ENCODE results near the gene HLA-B.
"Not testable (repeated sequence)": the region's sequence is repeated elsewhere in the genome, so short reads cannot be mapped to it uniquely, and the experiment has no call there.

The HLA-B gene

GRCh38 chr6:31356946-31357466, at the start of gene HLA-B:
Gene HLA-B, minus strand, starts transcription at chr6:31357179. Its CDS starts 21 bp downstream, at chr6:31357158.
- DNase-seq = peak; percentile 93
- Histone ChIP-seq H3K36me3 (no peaks in the 10 kb centered on the region), H3K9me3 (ENCODE audit: severe bottlenecking) (peaks cover 10% of the 10 kb centered on the region), H3K27ac (no peak within 1 kb of the TSS), H3K27me3 (ENCODE audit: insufficient read depth, low read depth, severe bottlenecking) (peaks cover 59% of the 10 kb centered on the region), H3K4me3 (ENCODE audit: low read depth, low read length) (peak within 1 kb of the TSS; percentile 57)
- TF ChIP-seq CTCF (IDR thresholded peaks at IDR 0.05; ENCODE audit: low read depth, low read length) = no peak

- Histone ChIP-seq H3K27ac (no peak overlapping the region), H3K4me3 (ENCODE audit: low read depth, low read length) (no peak overlapping the region), H3K36me3 (no peaks in the 10 kb centered on the region), H3K27me3 (ENCODE audit: insufficient read depth, low read depth, severe bottlenecking) (no peaks in the 10 kb centered on the region), H3K9me3 (ENCODE audit: severe bottlenecking) (no peaks in the 10 kb centered on the region)
- TF ChIP-seq CTCF (IDR thresholded peaks at IDR 0.05; ENCODE audit: low read depth, low read length) = no peak
- no peak for DNase-seq
These were observed 49.0 kb upstream of the HLA-B start for GRCh38 chr6:31405996-31406395.

- peak overlapping the region; percentile 61 for H3K4me3 ChIP-seq (ENCODE audit: low read depth, low read length)
- not testable (repeated sequence) for DNase-seq; H3K27ac ChIP-seq; H3K27me3 ChIP-seq (ENCODE audit: insufficient read depth, low read depth, severe bottlenecking); H3K36me3 ChIP-seq
- peaks cover 14% of the 10 kb centered on the region for H3K9me3 ChIP-seq (ENCODE audit: severe bottlenecking)
These were observed 47.0 kb upstream of the HLA-B start for GRCh38 chr6:31404061-31404364.

- Histone ChIP-seq H3K27ac (no peak within 1 kb of the TSS), H3K36me3 (no peaks in the 10 kb centered on the region)
- TF ChIP-seq CTCF (IDR thresholded peaks at IDR 0.05; ENCODE audit: low read depth, low read length) = 0 out of 2 replicates have a peak, but pooled peaks have one; percentile 9
These were observed 46.5 kb upstream of the HLA-B start, which contains the start of gene MICA for GRCh38 chr6:31403283-31404060. Gene MICA, plus strand, starts transcription at chr6:31403595. Its CDS starts 38 bp downstream, at chr6:31403633.

GRCh38 chr6:31402324-31403282, 45.6 kb upstream of the HLA-B start:
- H3K9me3 ChIP-seq (ENCODE audit: severe bottlenecking) = peaks cover 28% of the 10 kb centered on the region
- no peak for TF ChIP-seq CTCF (IDR thresholded peaks at IDR 0.05; ENCODE audit: low read depth, low read length)
- no peaks in the 10 kb centered on the region for H3K36me3 ChIP-seq
- no peaks in the 10 kb centered on the region for H3K27me3 ChIP-seq (ENCODE audit: insufficient read depth, low read depth, severe bottlenecking)
- no peak overlapping the region for H3K27ac ChIP-seq
- peak overlapping the region; percentile 61 for H3K4me3 ChIP-seq (ENCODE audit: low read depth, low read length)
- DNase-seq = peak; percentile 79

More at GRCh38 chr6:31403283-31404060, 46.5 kb upstream of the HLA-B start, which contains the start of gene MICA:
- Histone ChIP-seq H3K9me3 (ENCODE audit: severe bottlenecking) (peaks cover 19% of the 10 kb centered on the region), H3K4me3 (ENCODE audit: low read depth, low read length) (peak within 1 kb of the TSS; percentile 61), H3K27me3 (ENCODE audit: insufficient read depth, low read depth, severe bottlenecking) (no peaks in the 10 kb centered on the region)
- peak; percentile 88 for DNase-seq

GRCh38 chr6:31401403-31401802, 44.4 kb upstream of the HLA-B start:
- H3K27me3 ChIP-seq (ENCODE audit: insufficient read depth, low read depth, severe bottlenecking) = no peaks in the 10 kb centered on the region
- TF ChIP-seq CTCF (IDR thresholded peaks at IDR 0.05; ENCODE audit: low read depth, low read length) = no peak
- no peak overlapping the region for H3K27ac ChIP-seq
- no peaks in the 10 kb centered on the region for H3K36me3 ChIP-seq
- peaks cover 28% of the 10 kb centered on the region for H3K9me3 ChIP-seq (ENCODE audit: severe bottlenecking)
- no peak for DNase-seq
- no peak overlapping the region for H3K4me3 ChIP-seq (ENCODE audit: low read depth, low read length)
